SW480 (cell line): ENCODE results near the gene HOXB3.
A peak's percentile ranks its signal among the peaks of the same experiment; 100 is the strongest.
"Not testable (repeated sequence)": the region's sequence is repeated elsewhere in the genome, so short reads cannot be mapped to it uniquely, and the experiment has no call there.

ENCODE experiments used
- DNase-seq: peaks from one replicate; pipeline ENCODE4 v3.0.0-alpha.2; 2016; ENCODE audit warnings: low spot score

The HOXB3 gene

DNA sequence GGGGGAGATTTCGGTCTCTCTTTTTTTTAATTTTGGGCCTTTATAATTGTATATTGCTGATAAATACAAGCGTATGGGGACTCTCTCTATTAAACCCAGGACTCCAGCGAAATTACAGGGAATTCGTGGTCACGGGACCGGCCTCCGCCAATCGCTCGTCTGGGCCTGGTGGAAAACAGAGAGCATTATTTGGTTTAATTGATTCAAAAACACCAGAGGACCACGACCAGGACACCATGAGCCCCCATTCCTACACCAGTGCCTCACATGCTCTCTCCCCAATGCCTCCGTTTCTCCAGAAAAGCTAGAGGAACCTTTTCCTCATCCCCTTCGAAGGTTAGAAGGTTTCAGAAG, 45.0 kb downstream of the HOXB3 start, which contains the start of gene HOXB2:
TSS of gene HOXB2 (minus strand) at position 88 of the 354 bp plus-strand sequence. CDS start 198 bp downstream, outside the sequence.
- no peak for DNase-seq

DNA sequence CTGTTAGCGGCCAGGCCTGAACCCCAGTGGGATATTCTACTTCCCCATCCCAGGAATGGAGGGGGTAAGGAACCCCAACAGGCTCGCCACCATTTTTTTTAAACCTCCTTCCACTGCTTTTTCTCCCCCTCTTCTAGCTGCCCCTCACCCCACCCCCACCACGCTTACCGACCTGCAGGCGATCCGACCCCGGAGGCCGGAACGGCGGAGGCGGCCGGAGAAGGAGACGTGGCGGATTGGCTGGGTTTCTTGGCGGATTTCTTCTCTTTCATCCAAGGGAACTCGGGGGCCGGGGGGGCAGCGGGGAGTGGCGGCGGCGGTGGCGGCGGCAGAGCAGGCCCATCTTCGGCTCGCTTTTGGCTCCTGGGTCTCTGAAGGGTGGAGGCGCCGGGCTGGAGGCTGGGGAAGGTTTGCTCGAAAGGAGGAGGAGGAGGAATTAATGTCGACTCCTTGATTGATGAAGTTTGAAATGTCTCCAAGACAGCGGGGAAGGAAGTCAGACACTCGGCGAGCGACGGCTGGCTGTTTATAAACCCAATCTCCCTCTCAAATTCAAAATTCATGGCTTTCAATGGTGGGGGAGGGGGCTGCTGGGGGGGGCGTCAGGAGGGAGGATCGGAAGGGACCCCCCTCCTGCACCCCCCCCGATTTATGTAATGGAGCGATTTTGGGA, 45.6 kb downstream of the HOXB3 start:
- no peak for DNase-seq

DNA sequence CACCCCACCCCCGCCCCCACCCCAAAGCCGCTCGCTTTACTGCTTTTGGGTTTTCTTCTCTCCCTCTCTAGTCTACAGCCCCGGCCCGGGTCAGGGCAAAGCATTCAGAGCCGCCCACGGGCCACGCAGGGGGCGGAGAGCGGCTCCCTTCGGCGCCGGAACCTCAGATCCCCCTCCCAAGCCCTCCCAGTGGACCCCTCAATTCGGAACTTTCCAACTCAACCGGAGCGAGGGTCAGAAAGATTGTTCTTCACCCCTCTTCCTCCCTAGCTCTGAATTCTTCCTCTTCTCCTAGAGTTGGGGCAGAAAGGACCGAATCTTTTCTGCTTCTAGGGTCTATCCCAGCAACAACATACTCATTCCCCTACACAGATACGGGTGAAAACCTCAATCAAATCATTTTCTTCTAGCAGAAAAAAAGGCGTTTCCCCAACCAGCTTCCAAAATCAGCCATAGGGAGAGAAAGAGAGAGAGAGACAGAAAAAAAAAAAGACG, 46.1 kb downstream of the HOXB3 start:
- DNase-seq: no peak

DNA sequence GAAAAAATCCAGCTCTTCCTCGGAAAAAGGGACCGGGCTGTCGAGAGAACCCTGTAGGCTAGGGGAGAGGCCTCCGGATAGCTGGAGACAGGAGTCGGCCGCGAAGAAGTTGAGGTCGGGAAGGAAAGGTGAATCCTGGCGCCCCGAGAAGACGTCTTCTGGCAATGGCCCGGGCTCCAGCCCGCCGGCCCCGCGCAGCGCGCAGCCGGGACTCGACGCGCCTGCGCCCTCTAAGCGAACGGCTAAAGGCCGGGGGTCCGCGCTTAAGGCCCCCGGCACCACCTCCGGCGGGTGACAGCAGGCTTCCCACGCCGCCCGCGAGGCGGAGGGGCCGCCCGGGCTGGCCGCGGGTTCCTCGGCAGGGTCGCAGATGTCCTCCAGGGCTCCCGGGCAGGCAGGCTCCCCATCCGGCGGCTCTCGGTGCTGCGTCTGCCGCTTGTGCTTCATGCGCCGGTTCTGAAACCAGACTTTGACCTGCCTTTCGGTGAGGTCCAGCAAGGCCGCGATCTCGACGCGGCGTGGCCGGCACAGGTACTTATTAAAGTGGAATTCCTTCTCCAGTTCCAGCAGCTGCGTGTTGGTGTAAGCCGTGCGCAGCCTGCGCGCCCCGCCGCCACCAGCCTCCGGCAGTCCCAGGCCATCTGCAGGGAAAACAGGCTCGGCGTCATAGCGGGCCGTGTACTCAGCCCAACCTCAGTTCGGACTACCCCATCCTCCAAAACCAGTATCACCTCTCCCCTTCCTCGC, 46.8 kb downstream of the HOXB3 start:
- peak; percentile 75 for DNase-seq

- no peak for DNase-seq
Measured at GRCh38 chr17:48542698-48543106, 47.3 kb downstream of the HOXB3 start.

DNA sequence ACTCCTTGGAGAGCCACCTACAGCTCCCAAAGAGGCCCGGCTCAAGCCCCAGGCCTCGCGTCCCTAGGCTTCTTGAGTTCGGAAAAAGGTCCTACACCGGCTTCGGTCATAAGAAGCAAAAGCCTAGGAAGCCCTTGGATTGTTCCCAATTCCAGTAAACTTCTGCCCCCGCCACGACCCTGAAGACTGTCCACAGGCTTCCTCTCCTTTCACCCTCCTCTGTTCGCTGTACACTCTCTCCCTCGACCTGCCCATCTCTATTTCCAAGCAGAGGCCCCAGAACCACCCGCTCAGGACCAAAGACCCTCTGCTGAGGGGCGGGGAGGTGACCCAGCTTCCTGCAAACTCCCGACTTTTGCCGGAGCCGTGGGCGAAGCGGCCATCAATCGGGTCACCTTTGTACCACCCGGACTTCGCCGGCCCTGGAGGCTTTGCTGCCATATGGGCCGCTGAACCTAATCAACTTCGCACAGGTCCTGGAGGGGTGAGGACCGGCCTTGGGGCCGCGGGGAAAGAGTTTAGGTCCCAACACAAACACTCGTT, 47.9 kb downstream of the HOXB3 start:
- no peak for DNase-seq

DNA sequence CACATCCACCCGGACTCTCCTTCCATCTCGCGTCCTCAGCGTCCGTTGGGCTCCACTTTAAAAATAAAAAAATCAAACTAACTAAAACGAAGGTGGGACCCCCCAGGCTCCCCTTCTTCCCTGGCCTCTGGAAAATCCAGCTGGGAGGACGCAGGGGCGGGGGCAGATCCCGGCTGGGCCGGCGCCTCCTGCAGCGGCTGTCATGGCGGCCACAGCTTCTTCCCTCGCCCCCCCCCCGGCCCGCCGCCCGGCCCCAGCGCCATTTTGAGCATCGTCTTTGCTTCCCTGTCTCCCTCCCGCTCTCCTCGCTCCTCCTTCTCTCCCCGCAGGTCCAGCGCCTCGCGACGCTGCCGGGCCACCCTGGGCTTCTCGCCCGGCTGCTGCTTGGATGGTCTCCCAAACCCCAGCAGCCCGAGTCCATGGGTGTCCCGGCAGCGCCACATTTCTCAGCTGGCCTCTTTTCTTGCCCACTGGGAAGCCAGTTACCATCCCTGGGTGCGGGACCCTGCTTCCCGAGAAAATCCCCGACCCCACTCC, 48.4 kb downstream of the HOXB3 start:
- DNase-seq: no peak

- DNase-seq: no peak
Measured at GRCh38 chr17:48541036-48541576, 48.9 kb downstream of the HOXB3 start.

DNA sequence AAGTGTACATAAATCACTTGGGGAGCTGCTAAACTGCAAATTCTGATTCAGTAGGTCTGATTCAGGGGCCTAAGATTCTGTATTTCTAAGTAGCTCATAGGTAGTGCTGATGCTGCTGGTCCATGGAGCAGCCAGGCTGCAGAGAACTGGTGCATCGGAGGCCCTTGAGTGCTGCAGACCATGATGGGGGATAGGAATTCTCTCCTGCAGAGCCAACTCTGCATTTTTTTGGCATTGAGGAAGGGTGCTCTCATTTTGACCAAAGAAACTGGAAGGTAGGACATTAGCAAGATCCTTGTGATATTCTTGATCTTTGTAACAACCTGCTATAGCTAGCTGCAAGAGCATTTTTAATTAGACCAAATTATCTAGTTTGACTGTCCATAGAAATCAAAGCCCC, 49.8 kb downstream of the HOXB3 start:
- no peak for DNase-seq

DNA sequence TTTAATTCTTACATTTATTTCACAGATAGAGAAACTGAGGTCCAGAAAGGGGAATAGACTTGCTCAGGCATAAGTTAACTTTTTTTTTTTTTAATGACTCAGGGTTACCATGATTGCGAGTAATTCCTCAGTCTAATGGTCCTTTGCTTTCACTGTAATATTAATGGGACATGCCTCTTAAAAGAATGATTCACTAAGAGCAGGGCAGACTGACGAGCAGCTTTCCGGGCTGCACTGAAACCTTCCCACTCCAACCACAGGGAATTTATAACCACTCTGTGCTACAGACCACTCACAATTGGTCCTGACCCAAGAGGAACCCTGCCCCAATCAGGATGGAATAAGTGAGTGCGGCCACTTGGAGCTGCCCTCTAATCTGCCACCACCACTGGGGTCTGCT, 50.9 kb downstream of the HOXB3 start:
- DNase-seq: peak; percentile 72

DNA sequence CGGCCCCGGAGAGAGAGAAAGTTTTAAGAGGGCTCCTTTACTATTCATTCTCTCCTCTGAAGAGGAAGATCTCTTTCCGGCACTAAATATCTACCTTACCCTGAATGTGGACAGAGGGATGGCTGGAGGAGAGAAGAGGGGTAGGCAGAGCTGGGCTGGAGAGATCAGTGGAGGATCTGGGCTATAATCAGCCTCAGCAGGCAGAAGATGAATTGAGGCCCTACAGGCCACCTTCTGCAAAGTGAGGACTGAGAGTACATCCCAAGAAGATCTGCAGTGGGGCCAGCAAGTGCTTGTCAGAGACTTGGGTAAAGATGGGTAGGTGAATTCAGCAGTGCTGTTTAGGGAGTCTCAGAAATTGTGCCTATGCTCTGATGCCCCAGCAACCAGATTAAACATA, 52.7 kb downstream of the HOXB3 start:
- DNase-seq: no peak

GRCh38 chr17:48535793-48536559, 54.1 kb downstream of the HOXB3 start:
- not testable (repeated sequence) for DNase-seq

GRCh38 chr17:48532261-48532660, 57.8 kb downstream of the HOXB3 start:
- no peak for DNase-seq

DNA sequence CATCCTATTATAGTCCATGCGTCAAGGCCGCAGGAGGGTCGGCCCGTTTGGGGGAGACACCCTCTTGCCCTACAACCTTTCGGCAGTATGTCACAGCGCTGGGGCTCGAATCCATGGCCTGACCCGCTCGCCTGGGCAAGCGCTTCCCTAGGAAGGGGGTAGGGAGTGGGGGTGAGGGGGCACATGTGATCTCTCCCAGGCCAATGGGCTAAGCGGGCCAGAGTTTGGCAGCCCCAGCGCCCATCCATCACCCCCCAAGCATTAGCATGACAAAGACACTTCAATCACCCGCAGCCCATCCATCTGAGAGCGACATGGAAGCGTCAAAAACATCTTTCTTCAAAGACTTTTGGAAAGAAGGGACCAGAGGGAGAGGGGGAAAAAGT, 59.2 kb downstream of the HOXB3 start, which contains the start of gene HOXB1:
TSS of gene HOXB1 (minus strand) at position 125 of the 386 bp plus-strand sequence. CDS start at position 18, 107 bp downstream.
- no peak for DNase-seq

- no peak for DNase-seq
Measured at GRCh38 chr17:48530208-48530886, 59.7 kb downstream of the HOXB3 start.

GRCh38 chr17:48529683-48530009, 60.4 kb downstream of the HOXB3 start:
- DNase-seq: no peak

DNA sequence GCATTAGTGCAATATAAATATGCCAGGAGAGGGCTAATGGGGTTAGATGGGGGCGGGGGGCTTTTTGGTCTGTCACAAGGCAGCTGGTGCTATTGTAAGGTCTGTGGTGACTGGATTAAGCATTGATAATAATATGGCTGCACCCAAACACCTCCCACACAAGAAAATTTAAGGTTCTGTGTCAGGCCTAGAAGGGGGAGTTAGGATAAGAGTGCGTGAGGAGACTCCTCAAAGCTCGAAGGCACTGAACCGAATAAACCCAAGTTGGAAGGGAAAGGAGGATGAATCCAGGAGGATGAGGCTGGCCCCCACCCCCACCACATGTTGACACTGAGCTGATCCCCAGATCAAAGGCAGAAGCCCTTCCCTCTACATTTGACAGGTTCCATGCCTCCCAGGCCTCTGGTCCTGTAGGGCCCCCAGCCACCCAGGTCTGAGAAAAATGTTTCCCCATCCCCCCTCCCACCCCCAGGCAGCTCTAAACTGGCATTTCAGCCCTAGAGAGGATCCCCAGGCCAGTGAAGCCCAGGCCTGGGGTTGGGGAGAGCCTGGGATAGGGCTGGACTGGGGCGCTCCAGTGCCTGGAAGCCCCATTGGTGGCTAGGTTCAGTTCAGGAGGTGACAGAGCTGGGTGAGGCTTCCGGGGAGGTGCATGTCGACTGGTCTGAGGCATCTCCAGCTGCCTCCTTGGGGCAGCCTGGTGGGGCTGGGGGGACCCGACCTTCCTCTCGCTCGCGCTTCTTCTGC, 60.9 kb downstream of the HOXB3 start:
- no peak for DNase-seq

GRCh38 chr17:48528153-48528935, 61.7 kb downstream of the HOXB3 start:
- no peak for DNase-seq

DNA sequence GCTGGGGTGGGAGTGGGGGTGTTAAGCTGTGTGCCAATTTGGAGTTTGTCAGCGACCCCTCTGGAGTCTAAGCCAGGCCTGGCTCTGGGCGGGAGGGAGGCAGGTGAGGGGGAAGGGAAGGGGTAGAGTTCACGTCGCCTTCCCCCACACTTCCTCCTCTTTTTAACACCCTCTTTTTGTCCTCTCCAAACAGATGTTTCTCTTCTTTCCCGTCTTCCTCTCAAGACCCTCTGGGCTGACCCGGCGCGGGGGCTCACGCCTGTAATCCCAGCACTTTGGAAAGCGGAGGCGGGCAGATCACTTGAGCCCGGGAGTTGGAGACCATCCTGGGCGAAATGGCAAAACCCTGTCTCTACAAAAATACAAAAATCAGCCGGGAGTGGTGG, 62.5 kb downstream of the HOXB3 start:
- DNase-seq: no peak
